ENCODE measurements around the gene DEDD2.
A peak's percentile ranks its signal among the peaks of the same experiment; 100 is the strongest.

Gene DEDD2

GRCh38 chr19:42226886-42227285 lies 9.4 kb upstream of the DEDD2 start:
- Mint-ChIP-seq H3K9me3 (no peaks in the 10 kb centered on the region), H3K4me1 (peaks cover 21 to 61% of the 10 kb centered on the region in 2 donors), H3K27me3 (no peaks in the 10 kb centered on the region), H3K36me3 (peaks cover 41 to 55% of the 10 kb centered on the region in 2 donors), H3K4me3 (no peak overlapping the region), H3K27ac (no peak overlapping the region)
- DNase-seq = no peak
- no peak for ATAC-seq (replicated peaks)

DNA sequence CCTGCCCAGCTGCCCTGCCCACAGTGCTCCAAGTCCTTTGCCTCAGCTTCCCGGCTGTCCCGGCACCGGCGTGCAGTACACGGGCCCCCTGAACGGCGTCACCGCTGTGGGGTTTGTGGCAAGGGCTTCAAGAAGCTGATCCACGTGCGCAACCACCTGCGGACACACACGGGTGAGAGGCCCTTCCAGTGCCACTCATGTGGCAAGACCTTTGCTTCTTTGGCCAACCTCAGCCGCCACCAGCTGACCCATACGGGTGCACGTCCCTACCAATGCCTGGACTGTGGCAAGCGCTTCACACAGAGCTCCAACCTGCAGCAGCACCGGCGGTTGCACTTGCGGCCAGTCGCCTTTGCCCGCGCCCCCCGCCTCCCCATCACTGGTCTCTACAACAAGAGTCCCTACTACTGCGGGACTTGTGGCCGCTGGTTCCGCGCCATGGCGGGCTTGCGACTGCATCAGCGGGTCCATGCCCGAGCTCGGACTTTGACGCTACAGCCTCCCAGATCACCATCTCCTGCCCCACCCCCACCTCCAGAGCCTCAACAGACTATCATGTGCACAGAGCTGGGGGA lies 8.3 kb upstream of the DEDD2 start:
- no peak for DNase-seq
- H3K4me3 Mint-ChIP-seq = no peak overlapping the region
- peaks cover 35 to 54% of the 10 kb centered on the region in 2 donors for H3K36me3 Mint-ChIP-seq
- H3K27ac Mint-ChIP-seq = no peak overlapping the region
- no peaks in the 10 kb centered on the region for H3K27me3 Mint-ChIP-seq
- ATAC-seq (replicated peaks) = no peak
- H3K9me3 Mint-ChIP-seq = no peaks in the 10 kb centered on the region
- peaks cover 24 to 54% of the 10 kb centered on the region in 2 donors for H3K4me1 Mint-ChIP-seq

DNA sequence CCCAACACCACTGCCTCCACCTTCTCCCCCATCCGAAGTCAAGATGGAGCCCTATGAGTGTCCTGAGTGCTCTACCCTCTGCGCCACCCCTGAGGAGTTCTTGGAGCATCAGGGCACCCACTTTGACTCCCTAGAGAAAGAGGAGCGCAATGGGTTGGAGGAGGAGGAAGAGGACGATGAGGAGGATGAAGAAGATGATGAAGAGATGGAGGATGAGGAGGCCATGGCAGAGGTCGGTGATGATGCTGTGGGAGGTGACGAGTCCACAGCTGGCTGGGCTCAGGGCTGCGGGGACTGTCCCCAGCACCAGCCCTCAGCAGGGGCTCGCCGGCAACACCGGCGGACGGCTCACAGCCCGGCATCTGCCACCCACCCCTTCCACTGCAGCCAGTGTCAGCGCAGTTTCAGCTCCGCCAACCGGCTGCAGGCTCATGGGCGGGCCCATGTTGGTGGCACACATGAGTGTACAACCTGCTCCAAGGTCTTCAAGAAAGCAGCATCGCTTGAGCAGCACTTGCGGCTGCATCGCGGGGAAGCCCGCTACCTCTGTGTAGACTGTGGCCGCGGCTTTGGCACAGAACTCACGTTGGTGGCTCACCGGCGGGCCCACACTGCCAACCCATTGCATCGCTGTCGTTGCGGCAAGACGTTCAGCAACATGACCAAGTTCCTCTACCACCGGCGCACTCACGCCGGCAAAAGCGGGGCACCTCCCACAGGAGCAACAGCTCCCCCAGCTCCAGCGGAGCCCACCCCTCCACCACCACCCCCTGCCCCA lies 7.7 kb upstream of the DEDD2 start:
- peaks cover 33 to 55% of the 10 kb centered on the region in 2 donors for H3K36me3 Mint-ChIP-seq
- ATAC-seq (replicated peaks) (no peak), DNase-seq (no peak)
- H3K27ac Mint-ChIP-seq = peak overlapping the region; percentile 60
- peaks cover 26 to 54% of the 10 kb centered on the region in 2 donors for H3K4me1 Mint-ChIP-seq
- H3K4me3 Mint-ChIP-seq = no peak overlapping the region
- H3K9me3 Mint-ChIP-seq = no peaks in the 10 kb centered on the region
- H3K27me3 Mint-ChIP-seq = no peaks in the 10 kb centered on the region

DNA sequence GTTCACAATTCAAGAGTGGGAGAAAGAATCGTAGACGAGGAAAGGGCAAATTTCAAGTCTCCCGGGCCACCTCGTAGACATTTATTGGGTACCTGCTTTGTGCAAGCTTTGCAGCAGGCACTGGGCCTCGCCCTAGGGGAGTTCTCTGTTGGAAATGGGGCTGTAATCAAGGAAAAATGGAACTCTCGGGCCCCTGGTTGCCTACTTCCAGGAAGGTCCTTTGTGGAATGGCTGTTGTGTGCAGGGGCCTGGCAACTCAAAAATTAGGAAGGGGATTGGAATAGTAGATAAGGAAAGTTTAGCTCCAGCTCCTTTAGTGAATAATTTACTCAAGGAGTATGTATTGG lies 3.2 kb upstream of the DEDD2 start:
- Mint-ChIP-seq H3K36me3 (peaks cover 19 to 32% of the 10 kb centered on the region in 2 donors), H3K4me3 (peak overlapping the region; percentile 91 to 96), H3K4me1 (peaks cover 34 to 58% of the 10 kb centered on the region in 2 donors), H3K9me3 (no peaks in the 10 kb centered on the region), H3K27ac (no peak overlapping the region), H3K27me3 (no peaks in the 10 kb centered on the region)
- no peak for ATAC-seq (replicated peaks)
- no peak for DNase-seq

DNA sequence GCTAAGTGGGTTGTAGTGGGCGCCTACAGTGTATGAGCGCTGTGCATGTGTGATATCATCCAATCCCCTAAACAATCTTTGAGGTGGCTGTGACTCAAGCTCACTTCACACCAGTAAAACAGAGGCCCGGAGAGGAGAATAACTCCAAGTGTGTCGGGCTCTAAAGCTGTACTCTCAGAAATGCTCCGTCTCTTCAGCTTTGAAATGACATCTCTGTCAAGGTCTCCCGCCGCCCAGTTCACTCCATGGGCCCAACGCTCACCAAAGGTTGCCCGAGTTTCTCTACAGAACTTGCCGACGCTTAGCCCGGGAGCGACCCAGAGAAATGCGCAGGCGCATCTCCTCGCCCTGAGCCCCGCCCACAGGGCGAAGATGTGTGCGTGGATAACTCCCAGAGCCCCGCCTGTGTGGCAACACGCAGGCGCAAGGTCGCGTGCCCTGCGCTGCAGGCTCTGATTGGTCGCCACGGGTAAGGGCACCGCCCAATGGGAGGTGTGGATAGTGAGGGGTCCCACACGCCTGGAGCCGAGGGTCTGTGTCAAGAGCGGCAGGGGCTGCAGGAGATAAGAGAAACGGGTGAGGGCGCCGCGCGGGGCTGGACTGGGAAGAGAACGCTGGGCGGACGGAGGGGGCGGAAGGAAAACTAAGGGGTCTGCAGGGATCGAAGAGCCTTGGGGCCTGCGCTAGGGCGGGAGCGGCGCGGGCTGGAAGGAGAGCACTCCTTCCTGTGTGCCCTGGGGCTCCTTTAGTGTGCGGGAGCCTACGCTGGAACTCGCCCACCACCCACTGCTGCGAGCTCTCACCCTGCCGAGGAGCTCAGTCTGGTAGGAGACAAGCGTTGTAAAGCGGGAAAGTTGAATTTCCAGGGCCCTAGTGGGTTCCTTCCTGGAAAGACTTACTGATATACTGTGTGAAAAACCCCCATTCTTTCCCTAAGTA lies 2.6 kb upstream of the DEDD2 start, which contains the start of gene ZNF526:
ZNF526 (plus strand) TSS at position 501 of the 939 bp plus-strand sequence. CDS start 4,092 bp downstream, outside the sequence.
- Mint-ChIP-seq H3K9me3 (no peaks in the 10 kb centered on the region), H3K36me3 (peaks cover 21 to 36% of the 10 kb centered on the region in 2 donors), H3K4me3 (peak within 1 kb of the TSS; percentile 91 to 96), H3K27me3 (no peaks in the 10 kb centered on the region), H3K27ac (peak within 1 kb of the TSS; percentile 95), H3K4me1 (peaks cover 41 to 64% of the 10 kb centered on the region in 2 donors)
- DNase-seq (peak; percentile 97), ATAC-seq (replicated peaks) (peak; percentile 85 to 87)

GRCh38 chr19:42216653-42217519 lies 591 bp downstream of the DEDD2 start:
- Mint-ChIP-seq H3K9me3 (no peaks in the 10 kb centered on the region), H3K36me3 (peaks cover 25 to 32% of the 10 kb centered on the region in 2 donors), H3K4me1 (peaks cover 44 to 71% of the 10 kb centered on the region in 2 donors), H3K27ac (peak overlapping the region; percentile 95), H3K4me3 (peak overlapping the region; percentile 89 to 95), H3K27me3 (no peaks in the 10 kb centered on the region)
- peak; percentile 21 for DNase-seq
- ATAC-seq (replicated peaks) = peak; percentile 3 to 6

DNA sequence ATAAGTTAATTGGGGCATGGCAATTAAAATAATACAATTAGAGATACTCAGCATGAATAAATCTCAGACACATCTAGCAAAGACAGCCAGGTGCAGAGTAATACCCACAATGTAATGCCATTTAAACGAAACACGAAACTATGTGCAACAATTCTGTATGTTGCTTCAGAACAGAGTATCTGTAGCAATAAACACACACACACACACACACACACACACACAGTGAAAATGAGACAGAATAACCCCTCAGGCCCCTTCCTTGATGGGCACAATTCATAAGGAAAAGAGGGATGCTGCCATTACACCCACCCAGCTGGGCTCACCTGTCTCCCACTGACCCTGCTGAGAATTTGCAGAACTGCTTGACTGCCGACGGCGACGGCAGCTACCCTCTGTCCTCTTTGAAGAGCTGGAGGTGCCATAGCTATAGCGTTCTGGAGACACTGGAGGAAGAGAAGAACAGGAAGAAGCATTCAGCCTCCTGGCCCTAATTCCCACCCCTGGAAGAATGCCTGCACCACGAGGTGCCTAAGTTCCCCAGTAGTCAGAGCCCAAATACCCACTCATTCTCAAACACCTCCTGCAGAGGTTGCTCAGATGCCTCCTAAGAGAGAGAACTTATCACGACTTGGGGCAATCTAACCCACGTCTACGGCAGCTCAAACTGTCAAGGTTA lies 2.5 kb downstream of the DEDD2 start:
- Mint-ChIP-seq H3K9me3 (no peaks in the 10 kb centered on the region), H3K4me3 (no peak overlapping the region), H3K36me3 (peaks cover 24 to 35% of the 10 kb centered on the region in 2 donors), H3K27me3 (no peaks in the 10 kb centered on the region), H3K27ac (peak overlapping the region; percentile 75), H3K4me1 (peaks cover 38 to 62% of the 10 kb centered on the region in 2 donors)
- no peak for DNase-seq
- no peak for ATAC-seq (replicated peaks)

GRCh38 chr19:42212886-42213285 lies 4.6 kb downstream of the DEDD2 start:
- no peaks in the 10 kb centered on the region for H3K27me3 Mint-ChIP-seq
- ATAC-seq (replicated peaks) (no peak), DNase-seq (no peak)
- H3K9me3 Mint-ChIP-seq = no peaks in the 10 kb centered on the region
- H3K27ac Mint-ChIP-seq = no peak overlapping the region
- peaks cover 39 to 55% of the 10 kb centered on the region in 2 donors for H3K36me3 Mint-ChIP-seq
- H3K4me1 Mint-ChIP-seq = peaks cover 40 to 55% of the 10 kb centered on the region in 2 donors
- no peak overlapping the region for H3K4me3 Mint-ChIP-seq

DNA sequence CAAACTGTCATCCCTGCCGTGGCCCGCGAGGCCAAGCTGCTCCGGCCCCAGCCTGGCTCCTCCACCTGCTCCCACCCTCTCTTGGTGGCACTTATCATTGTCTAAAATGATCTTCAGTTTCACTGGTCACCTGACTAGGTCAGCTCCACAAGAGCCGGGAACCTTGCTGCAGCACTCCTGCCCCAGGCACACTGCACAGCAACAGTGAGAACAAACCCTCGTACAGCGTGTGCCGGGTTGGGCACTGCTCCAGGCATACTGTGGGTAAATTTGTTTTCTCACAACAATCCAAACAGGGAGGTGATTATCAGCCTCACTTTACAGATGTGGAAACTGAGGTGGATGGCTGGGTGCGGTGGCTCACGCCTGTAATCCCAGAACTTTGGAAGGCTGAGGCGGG lies 8.9 kb downstream of the DEDD2 start:
- Mint-ChIP-seq H3K9me3 (no peaks in the 10 kb centered on the region), H3K36me3 (peaks cover 51 to 65% of the 10 kb centered on the region in 2 donors), H3K27ac (peak overlapping the region; percentile 69), H3K4me1 (peaks cover 29 to 40% of the 10 kb centered on the region in 2 donors), H3K4me3 (no peak overlapping the region), H3K27me3 (no peaks in the 10 kb centered on the region)
- no peak for ATAC-seq (replicated peaks)
- no peak for DNase-seq

- Mint-ChIP-seq H3K36me3 (peaks cover 49 to 65% of the 10 kb centered on the region in 2 donors), H3K27me3 (no peaks in the 10 kb centered on the region), H3K4me3 (no peak overlapping the region), H3K4me1 (peaks cover 29 to 40% of the 10 kb centered on the region in 2 donors), H3K9me3 (no peaks in the 10 kb centered on the region), H3K27ac (peak overlapping the region; percentile 89)
- DNase-seq = no peak
- ATAC-seq (replicated peaks) = no peak
Observed at GRCh38 chr19:42207767-42208271, 9.7 kb downstream of the DEDD2 start.

DNA sequence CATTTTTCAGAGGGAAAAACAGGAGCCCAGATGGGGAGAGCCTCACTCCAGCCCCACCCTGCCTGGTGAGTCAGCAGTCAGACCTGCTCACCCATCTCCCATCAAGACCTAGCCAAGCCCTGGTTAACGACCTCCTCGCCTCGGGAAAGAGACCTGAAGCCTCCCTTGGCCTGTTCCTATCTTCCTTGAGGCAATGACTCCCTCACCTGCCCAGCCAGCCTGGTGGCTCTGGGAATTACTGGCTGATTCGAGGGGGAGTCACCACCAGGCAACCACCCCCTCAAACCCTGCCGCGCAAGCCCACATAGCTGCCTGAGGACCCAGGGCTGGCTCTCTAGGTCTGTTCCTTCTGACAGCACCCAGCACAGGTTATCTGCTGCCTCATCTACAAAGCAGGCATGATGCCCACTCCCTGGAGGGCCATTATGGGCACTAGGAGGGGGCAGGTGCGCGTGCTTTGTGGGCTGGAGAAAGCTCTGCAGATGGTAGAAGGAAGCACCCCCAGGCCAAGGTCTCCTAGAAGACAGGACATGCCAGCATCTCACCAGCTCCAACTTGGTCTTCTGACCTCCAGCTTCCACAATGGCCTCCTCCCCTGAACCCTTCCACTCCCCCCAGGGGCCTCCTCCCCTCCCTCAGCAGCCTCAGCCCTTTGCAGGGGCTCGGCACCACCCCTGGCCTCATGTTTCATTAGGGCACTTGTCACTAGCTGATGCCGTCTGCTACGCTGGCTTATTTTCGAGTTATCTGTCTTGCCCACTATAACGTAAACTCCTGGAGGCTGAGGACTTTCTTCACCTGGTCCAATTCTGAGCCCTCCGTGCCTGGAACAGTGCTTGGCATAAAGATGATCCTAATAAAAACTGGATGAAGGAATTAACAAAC lies 10.4 kb downstream of the DEDD2 start:
- ATAC-seq (replicated peaks) (no peak), DNase-seq (no peak)
- Mint-ChIP-seq H3K27me3 (no peaks in the 10 kb centered on the region), H3K9me3 (no peaks in the 10 kb centered on the region), H3K4me1 (peaks cover 35 to 44% of the 10 kb centered on the region in 2 donors), H3K4me3 (no peak overlapping the region), H3K27ac (peak overlapping the region; percentile 52), H3K36me3 (peaks cover 47 to 70% of the 10 kb centered on the region in 2 donors)

DNA sequence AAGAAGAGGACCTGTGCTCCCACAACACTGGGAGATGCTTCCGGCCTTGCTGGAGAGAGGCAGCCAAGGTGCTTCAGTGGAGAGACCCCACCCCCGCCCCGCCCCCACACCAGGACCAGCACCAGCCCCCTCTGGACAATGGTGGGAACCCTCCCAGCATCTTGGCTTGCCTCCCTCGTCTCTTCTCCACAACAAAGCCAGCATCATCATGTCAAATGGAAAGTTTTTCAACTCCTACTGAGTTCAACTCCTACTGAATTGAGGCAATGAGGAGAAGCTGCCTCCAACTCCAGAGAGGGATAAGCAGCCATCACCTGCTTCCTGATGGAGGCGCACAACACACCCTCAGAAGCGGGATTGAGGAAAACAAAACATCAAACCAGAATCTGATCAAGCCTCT lies 12.8 kb downstream of the DEDD2 start:
- no peaks in the 10 kb centered on the region for H3K9me3 Mint-ChIP-seq
- ATAC-seq (replicated peaks) = no peak
- no peak for DNase-seq
- H3K4me3 Mint-ChIP-seq = no peak overlapping the region
- H3K27me3 Mint-ChIP-seq = no peaks in the 10 kb centered on the region
- H3K36me3 Mint-ChIP-seq = peaks cover 58 to 80% of the 10 kb centered on the region in 2 donors
- peaks cover 57 to 68% of the 10 kb centered on the region in 2 donors for H3K4me1 Mint-ChIP-seq
- peak overlapping the region; percentile 16 for H3K27ac Mint-ChIP-seq

All from stimulated activated naive B cell treated with anti-CD40 and anti-IgM and Interleukin-4, amounts not matched to agents 10 μg/mL and 1 μg/mL and 100 μg/mL, for 72 hours (primary cell).